IPS-18a (cell line): Measurements from ENCODE around the gene ASF1A.

Experiments used
- H3K27ac ChIP-seq: one replicate; pipeline ENCODE4 v1.5.1; 2013; ENCODE audit warnings: low read length
- H3K27me3 ChIP-seq: one replicate; pipeline ENCODE4 v1.6.1; 2013; ENCODE audit warnings: mild to moderate bottlenecking, low read length; ENCODE audit not compliant: control insufficient read depth, insufficient read depth
- H3K36me3 ChIP-seq: one replicate; pipeline ENCODE4 v1.6.1; 2013; ENCODE audit warnings: low read depth, low read length; ENCODE audit not compliant: control insufficient read depth
- H3K4me1 ChIP-seq: one replicate; pipeline ENCODE4 v1.6.1; 2013; ENCODE audit warnings: low read depth, low read length; ENCODE audit not compliant: control insufficient read depth
- H3K4me3 ChIP-seq: one replicate; pipeline ENCODE4 v1.5.1; 2013; ENCODE audit warnings: low read length
- H3K9ac ChIP-seq: one replicate; pipeline ENCODE4 v1.6.1; 2013; ENCODE audit warnings: mild to moderate bottlenecking, low read length, moderate library complexity
- H3K9me3 ChIP-seq: one replicate; pipeline ENCODE4 v1.6.1; 2013; ENCODE audit warnings: low read depth, low read length; ENCODE audit not compliant: control insufficient read depth

Gene ASF1A

DNA sequence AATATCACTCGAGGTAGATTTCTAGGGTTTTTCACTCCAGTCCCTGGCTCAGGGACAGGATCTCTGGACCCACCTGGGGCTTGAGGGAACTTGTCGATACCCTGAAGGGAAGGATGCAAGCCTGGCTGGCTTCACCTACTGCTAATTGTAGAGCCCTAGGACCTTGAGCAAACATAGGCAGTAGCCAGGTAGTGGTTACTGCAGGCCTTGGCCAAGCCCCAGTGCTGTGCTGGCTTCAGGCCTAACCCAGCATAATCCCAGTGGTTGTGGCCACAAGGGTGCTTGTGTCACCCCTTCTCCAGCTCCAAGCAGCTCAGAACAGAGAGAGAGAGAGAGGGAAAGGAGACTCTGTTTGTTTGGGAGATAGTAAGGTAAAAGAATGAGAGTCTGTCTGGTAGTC lies 46.8 kb downstream of the ASF1A start:
- Histone ChIP-seq H3K4me3 (no peak overlapping the region), H3K36me3 (no peaks in the 10 kb centered on the region)

GRCh38 chr6:118945217-118945616 lies 51.3 kb downstream of the ASF1A start:
- Histone ChIP-seq H3K27me3 (no peaks in the 10 kb centered on the region), H3K36me3 (no peaks in the 10 kb centered on the region), H3K4me3 (no peak overlapping the region), H3K4me1 (no peaks in the 10 kb centered on the region), H3K9ac (no peak overlapping the region), H3K27ac (no peak overlapping the region), H3K9me3 (peaks cover 12% of the 10 kb centered on the region)

More for the DNA sequence above, 46.8 kb downstream of the ASF1A start:
- H3K27ac ChIP-seq = no peak overlapping the region
- H3K27me3 ChIP-seq = no peaks in the 10 kb centered on the region
- peaks cover 4% of the 10 kb centered on the region for H3K4me1 ChIP-seq
- peaks cover 8% of the 10 kb centered on the region for H3K9me3 ChIP-seq
- no peak overlapping the region for H3K9ac ChIP-seq

- H3K27me3 ChIP-seq = no peaks in the 10 kb centered on the region
- no peak overlapping the region for H3K9ac ChIP-seq
- no peak overlapping the region for H3K4me3 ChIP-seq
- H3K36me3 ChIP-seq = no peaks in the 10 kb centered on the region
- H3K4me1 ChIP-seq = no peaks in the 10 kb centered on the region
- H3K27ac ChIP-seq = no peak overlapping the region
- no peaks in the 10 kb centered on the region for H3K9me3 ChIP-seq
Observed at GRCh38 chr6:118952683-118953082, 58.7 kb downstream of the ASF1A start.

DNA sequence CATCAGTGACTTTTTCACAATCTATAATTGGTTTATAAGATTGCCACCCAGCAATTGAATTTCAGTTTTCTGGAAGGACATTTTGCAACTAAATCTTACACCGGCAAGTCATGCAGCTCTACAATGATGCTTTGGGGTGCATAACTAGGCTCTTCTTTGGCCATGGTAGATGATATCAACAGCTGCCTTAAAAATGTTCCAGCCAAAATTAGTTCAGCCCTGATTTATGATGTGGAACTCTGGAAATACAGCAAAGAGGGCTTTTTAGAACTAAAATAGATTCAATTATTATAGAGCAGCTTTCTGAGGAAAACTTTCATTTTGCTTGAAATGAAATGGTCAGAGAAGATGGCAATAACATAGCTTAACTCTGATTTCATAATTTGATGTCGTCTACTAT lies 59.4 kb downstream of the ASF1A start:
- H3K4me1 ChIP-seq = no peaks in the 10 kb centered on the region
- no peak overlapping the region for H3K27ac ChIP-seq
- no peak overlapping the region for H3K4me3 ChIP-seq
- H3K36me3 ChIP-seq = no peaks in the 10 kb centered on the region
- H3K27me3 ChIP-seq = no peaks in the 10 kb centered on the region
- H3K9ac ChIP-seq = no peak overlapping the region
- H3K9me3 ChIP-seq = no peaks in the 10 kb centered on the region
